Activated CD8-positive, alpha-beta T cell treated with anti-CD3 and anti-CD28 coated beads for 36 hours (primary cell): ENCODE data around the gene STRAP. TPM values are rescaled to one million over a fixed set of nuclear protein-coding genes. Genes with fewer than 3 reads are reported as not detected.
"Not testable (repeated sequence)": the region's sequence is repeated elsewhere in the genome, so short reads cannot be mapped to it uniquely, and the experiment has no call there.

Experiments
- ATAC-seq: fragments of 200-7000 bp; cut with Tn5 transposase; one replicate; pipeline ENCODE4 v1.10.0; 2021; ENCODE audit warnings: mild to moderate bottlenecking, moderate library complexity
- CTCF ChIA-PET: fragments of 350-600 bp; sonication (Branson Sonifier 250); formaldehyde crosslinking; loops from one replicate; lab custom pipeline; 2021; ENCODE audit warnings: antibody characterized with exemption; lab: Charles Lee
- POLR2A ChIA-PET: fragments of 350-600 bp; sonication (Branson Sonifier 250); formaldehyde crosslinking; loops from one replicate; lab custom pipeline; 2021; ENCODE audit warnings: antibody characterized with exemption; lab: Charles Lee
- DNase-seq: peaks from one replicate; pipeline ENCODE4 v3.0.0-alpha.2; 2020
- H3K27ac Mint-ChIP-seq: one replicate; pipeline ENCODE4 v1.8.0; 2021; ENCODE audit warnings: mild to moderate bottlenecking, mixed read lengths
- H3K27me3 Mint-ChIP-seq: one replicate; pipeline ENCODE4 v1.8.0; 2021; ENCODE audit warnings: mixed read lengths
- H3K36me3 Mint-ChIP-seq: one replicate; pipeline ENCODE4 v1.8.0; 2021; ENCODE audit warnings: low read depth, mixed read lengths
- H3K4me1 Mint-ChIP-seq: one replicate; pipeline ENCODE4 v1.8.0; 2021; ENCODE audit warnings: low read depth, mixed read lengths
- H3K4me3 Mint-ChIP-seq: one replicate; pipeline ENCODE4 v1.8.0; 2021; ENCODE audit warnings: mild to moderate bottlenecking, moderate library complexity, mixed read lengths
- H3K9me3 Mint-ChIP-seq: one replicate; pipeline ENCODE4 v1.8.0; 2021; ENCODE audit warnings: mixed read lengths
- intact Hi-C: fragments of 100-400 bp; cut with micrococcal nuclease; formaldehyde crosslinking; loops from one replicate; pipeline ENCODE4 v1.10.0; 2022
- total RNA-seq, 2 experiments: library from RNA; stranded (reverse); gene quantifications; one replicate each; pipeline ENCODE4 v1.2.3, GENCODE V29; 2021
- TF ChIP-seq, protein P1 (sequence below): fragments of 200-600 bp; IDR thresholded peaks from one replicate; pipeline ENCODE4 v1.8.0; 2022; ENCODE audit warnings: antibody characterized with exemption, mild to moderate bottlenecking

STRAP gene
- total RNA-seq, 2 experiments from 2014 or later = 138 to 140 TPM

DNA sequence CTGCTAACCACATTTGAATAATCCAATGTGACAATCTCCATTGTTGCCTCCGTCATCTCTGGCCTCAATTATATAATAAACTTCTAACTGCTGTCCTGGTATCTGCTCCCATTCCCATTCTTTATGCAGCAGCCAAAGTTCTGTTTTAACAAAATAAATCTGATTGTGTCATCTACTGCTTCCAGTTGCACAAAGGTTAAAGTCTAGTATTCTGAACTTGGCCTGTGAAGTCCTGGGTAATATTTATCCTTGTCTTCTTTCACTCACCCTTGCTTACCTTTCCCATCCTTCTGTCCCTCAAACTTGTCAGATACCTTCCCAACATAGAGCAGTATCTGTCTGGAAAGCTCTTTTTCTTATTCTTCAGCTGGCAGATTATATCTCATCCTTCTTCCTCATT, 19.3 kb upstream of the STRAP start:
- ChIA-PET CTCF (interaction anchor here (1.2 to 1.6 kb wide), 2 partner anchors 272 to 278 kb away, joined by 3 to 5 read pairs; no protein-coding TSS in a partner anchor), POLR2A (no interaction called here)
- H3K27me3 Mint-ChIP-seq = peaks cover 34% of the 10 kb centered on the region
- ATAC-seq (no peak), DNase-seq (no peak)
- no peaks in the 10 kb centered on the region for H3K9me3 Mint-ChIP-seq
- intact Hi-C loops = no loop called here
- no peak overlapping the region for H3K4me3 Mint-ChIP-seq
- H3K27ac Mint-ChIP-seq = no peak overlapping the region
- TF ChIP-seq, protein P1, sequence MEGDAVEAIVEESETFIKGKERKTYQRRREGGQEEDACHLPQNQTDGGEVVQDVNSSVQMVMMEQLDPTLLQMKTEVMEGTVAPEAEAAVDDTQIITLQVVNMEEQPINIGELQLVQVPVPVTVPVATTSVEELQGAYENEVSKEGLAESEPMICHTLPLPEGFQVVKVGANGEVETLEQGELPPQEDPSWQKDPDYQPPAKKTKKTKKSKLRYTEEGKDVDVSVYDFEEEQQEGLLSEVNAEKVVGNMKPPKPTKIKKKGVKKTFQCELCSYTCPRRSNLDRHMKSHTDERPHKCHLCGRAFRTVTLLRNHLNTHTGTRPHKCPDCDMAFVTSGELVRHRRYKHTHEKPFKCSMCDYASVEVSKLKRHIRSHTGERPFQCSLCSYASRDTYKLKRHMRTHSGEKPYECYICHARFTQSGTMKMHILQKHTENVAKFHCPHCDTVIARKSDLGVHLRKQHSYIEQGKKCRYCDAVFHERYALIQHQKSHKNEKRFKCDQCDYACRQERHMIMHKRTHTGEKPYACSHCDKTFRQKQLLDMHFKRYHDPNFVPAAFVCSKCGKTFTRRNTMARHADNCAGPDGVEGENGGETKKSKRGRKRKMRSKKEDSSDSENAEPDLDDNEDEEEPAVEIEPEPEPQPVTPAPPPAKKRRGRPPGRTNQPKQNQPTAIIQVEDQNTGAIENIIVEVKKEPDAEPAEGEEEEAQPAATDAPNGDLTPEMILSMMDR = no peak
- no peaks in the 10 kb centered on the region for H3K36me3 Mint-ChIP-seq
- peaks cover 4% of the 10 kb centered on the region for H3K4me1 Mint-ChIP-seq

DNA sequence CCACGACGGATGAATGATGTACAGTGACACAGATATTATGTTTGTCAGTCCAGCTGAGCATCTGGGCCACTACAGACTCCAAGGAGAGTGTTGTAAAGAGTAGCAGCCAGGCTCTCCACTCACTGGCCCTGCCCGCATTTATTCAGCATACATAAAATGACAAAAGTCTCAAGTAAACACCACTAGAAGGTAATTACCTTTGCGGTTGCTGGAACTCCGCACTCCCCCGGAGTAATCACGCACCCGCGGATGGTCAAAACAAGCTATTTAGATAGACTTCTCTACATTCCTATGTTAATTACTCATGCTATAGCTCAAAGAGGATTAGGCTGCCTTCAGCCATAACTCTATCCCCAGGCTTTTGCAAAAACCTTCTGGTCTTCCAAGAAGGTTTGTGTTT, 18.8 kb upstream of the STRAP start:
- Mint-ChIP-seq H3K36me3 (no peaks in the 10 kb centered on the region), H3K4me3 (no peak overlapping the region), H3K27ac (no peak overlapping the region), H3K27me3 (peaks cover 30% of the 10 kb centered on the region), H3K4me1 (peaks cover 4% of the 10 kb centered on the region), H3K9me3 (no peaks in the 10 kb centered on the region)
- intact Hi-C loops = no loop called here
- CTCF ChIA-PET = interaction anchor here (0.7 to 1.6 kb wide), 4 partner anchors 20 to 280 kb away, joined by 3 to 5 read pairs (median 4); no protein-coding TSS in a partner anchor
- DNase-seq = no peak
- TF ChIP-seq, protein P1 = no peak
- POLR2A ChIA-PET = no interaction called here
- no peak for ATAC-seq

DNA sequence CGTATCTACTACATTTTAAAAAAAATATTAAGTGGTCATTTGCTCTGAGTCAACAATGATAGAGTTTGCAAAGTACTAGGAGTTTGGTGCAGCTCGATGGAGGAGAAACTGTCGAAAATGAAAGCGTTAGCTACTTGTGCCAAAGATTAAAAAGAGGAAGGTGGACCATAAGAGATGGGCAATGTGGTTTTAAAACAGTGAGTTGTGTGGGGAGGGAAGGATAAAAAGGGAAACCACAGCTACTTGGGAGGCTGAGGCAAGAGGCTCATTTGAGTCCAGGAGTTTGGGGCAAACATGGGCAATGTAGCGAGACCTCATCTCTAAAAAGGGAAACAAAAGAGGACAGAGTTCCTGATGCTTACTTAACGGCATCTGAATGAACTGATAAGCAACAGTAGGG, 18.2 kb upstream of the STRAP start:
- CTCF ChIA-PET = interaction anchor here (0.7 to 1.6 kb wide), 4 partner anchors 19 to 281 kb away, joined by 3 to 5 read pairs (median 4); no protein-coding TSS in a partner anchor
- peaks cover 4% of the 10 kb centered on the region for H3K4me1 Mint-ChIP-seq
- H3K36me3 Mint-ChIP-seq = no peaks in the 10 kb centered on the region
- no peak overlapping the region for H3K27ac Mint-ChIP-seq
- H3K27me3 Mint-ChIP-seq = peaks cover 26% of the 10 kb centered on the region
- no peaks in the 10 kb centered on the region for H3K9me3 Mint-ChIP-seq
- intact Hi-C loops = no loop called here
- no peak for ATAC-seq
- DNase-seq = no peak
- POLR2A ChIA-PET = no interaction called here
- H3K4me3 Mint-ChIP-seq = peak overlapping the region; percentile 31
- TF ChIP-seq, protein P1 = no peak

DNA sequence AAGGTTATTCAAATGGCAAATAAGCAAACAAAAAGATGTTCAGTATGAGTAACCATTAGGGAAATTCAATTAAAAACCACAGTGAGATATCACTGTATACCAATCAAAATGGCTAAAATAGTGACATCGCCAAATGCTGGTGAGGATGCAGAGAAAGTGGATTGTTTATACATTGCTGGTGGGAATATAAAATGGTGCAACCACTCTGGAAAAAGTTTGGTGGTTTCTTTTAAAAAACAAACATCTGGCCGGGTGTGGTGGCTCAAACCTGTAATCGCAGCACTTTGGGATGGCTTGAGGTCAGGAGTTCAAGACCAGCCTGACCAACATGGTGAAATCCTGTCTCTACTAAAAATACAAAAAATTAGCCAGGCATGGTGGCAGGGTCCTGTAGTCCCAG, 14.0 kb upstream of the STRAP start:
- H3K27ac Mint-ChIP-seq = no peak overlapping the region
- ChIA-PET POLR2A (no interaction called here), CTCF (no interaction called here)
- intact Hi-C loops = no loop called here
- TF ChIP-seq, protein P1 = no peak
- DNase-seq (no peak), ATAC-seq (no peak)
- no peak overlapping the region for H3K4me3 Mint-ChIP-seq
- H3K4me1 Mint-ChIP-seq = peaks cover 4% of the 10 kb centered on the region
- H3K27me3 Mint-ChIP-seq = peaks cover 15% of the 10 kb centered on the region
- H3K36me3 Mint-ChIP-seq = no peaks in the 10 kb centered on the region
- peaks cover 4% of the 10 kb centered on the region for H3K9me3 Mint-ChIP-seq

DNA sequence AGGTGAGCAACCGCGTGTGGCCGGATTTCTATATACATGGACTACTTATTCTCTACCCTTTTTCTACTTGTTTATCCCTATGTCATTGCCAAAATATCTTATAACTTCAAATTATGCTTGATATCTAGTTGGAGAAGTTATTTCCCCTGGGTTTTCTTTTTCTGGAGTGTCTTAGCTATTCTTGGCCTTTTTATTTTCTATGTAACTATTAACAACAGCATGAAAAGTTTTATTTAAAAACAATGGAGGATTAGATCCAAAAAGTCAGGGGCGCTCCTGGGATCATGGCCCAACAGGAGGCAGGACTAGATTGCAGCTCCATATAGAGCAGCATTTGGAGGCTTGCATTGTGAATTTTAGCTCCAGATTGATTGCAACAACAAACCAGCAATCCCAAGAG, 8.6 kb upstream of the STRAP start:
- Mint-ChIP-seq H3K4me1 (peaks cover 4% of the 10 kb centered on the region), H3K27ac (no peak overlapping the region), H3K4me3 (no peak overlapping the region), H3K9me3 (peaks cover 4% of the 10 kb centered on the region), H3K36me3 (peaks cover 3% of the 10 kb centered on the region), H3K27me3 (peaks cover 4% of the 10 kb centered on the region)
- POLR2A ChIA-PET = no interaction called here
- ATAC-seq (no peak), DNase-seq (no peak)
- intact Hi-C loops = no loop called here
- TF ChIP-seq, protein P1 = no peak
- CTCF ChIA-PET = interaction anchor here (0.7 to 1.6 kb wide), 2 partner anchors 283 to 341 kb away, joined by 3 to 4 read pairs; no protein-coding TSS in a partner anchor

DNA sequence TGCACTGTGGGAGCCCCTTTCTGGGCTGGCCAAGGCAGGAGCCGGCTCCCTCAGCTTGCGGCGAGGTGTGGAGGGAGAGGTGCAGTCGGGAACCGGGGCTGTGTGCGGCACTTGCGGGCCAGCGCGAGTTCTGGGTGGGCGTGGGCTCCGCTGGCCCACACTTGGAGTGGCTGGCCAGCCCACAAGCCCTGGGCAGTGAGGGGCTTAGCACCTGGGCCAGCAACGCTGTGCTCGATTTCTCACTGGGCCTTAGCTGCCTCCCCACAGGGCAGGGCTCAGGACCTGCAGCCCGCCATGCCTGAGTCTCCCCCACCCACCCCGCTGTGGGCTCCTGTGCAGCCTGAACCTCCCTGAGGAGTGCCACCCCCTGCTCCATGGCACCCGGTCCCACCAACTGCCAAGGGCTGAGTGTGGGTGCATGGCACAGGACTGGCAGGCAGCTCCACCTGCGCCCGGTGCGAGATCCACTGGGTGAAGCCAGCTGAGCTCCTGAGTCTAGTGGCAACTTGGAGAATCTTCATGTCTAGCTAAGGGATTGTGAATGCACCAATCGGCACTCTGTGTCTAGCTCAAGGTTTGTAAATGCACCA, 7.5 kb upstream of the STRAP start:
- CTCF ChIA-PET = interaction anchor here (0.7 to 1.6 kb wide), 2 partner anchors 284 to 342 kb away, joined by 3 to 4 read pairs; no protein-coding TSS in a partner anchor
- H3K27me3 Mint-ChIP-seq, DNase-seq, H3K4me3 Mint-ChIP-seq, intact Hi-C loops, H3K9me3 Mint-ChIP-seq, H3K36me3 Mint-ChIP-seq, ATAC-seq, H3K27ac Mint-ChIP-seq, H3K4me1 Mint-ChIP-seq, POLR2A ChIA-PET: not testable (repeated sequence)
